Ovary (tissue), 9 donors: ENCODE measurements around the gene KIF18A. TPM values are rescaled to one million over a fixed set of nuclear protein-coding genes. Genes with fewer than 3 reads are reported as not detected.

Experiments used
- DNase-seq, 5 donors: peaks; one replicate each; pipeline ENCODE4 v3.0.0-alpha.2; 2019 to 2020
- H3K27ac ChIP-seq, 2 donors: fragments of 200-600 bp; one replicate each; pipeline versions ENCODE4 v1.5.1 to v1.8.0; 2019 to 2022
- H3K27me3 ChIP-seq: fragments of 200-600 bp; one replicate; pipeline ENCODE4 v1.8.0; 2022
- H3K36me3 ChIP-seq: fragments of 200-600 bp; sonication (generic); one replicate; pipeline ENCODE4 v1.5.1; 2019
- H3K4me1 ChIP-seq: one replicate; pipeline ENCODE4 v1.8.1; 2013; ENCODE audit warnings: mild to moderate bottlenecking, moderate library complexity; ENCODE audit not compliant: insufficient read depth
- H3K4me3 ChIP-seq: fragments of 200-600 bp; sonication (generic); one replicate; pipeline ENCODE4 v1.5.1; 2017
- H3K9me3 ChIP-seq, 2 donors: fragments of 200-600 bp in 1 of 2; sonication (generic) in 1 of 2; one replicate each; pipeline versions ENCODE4 v1.5.1 to v1.8.1; 2013 to 2019; ENCODE audit warnings: mild to moderate bottlenecking in 1 of 2, moderate library complexity in 1 of 2
- EP300 ChIP-seq: sonication (generic); formaldehyde crosslinking; IDR thresholded peaks from one replicate; pipeline ENCODE4 v1.6.1; 2017; ENCODE audit warnings: antibody characterized with exemption
- POLR2A ChIP-seq: fragments of 450-650 bp; IDR thresholded peaks from one replicate; pipeline ENCODE4 v1.6.1; 2017; ENCODE audit warnings: antibody characterized with exemption, mild to moderate bottlenecking, moderate library complexity
- WGBS, 3 donors: extraction: QIAGEN DNeasy Blood & Tissue Kit in 1 of 3; methylation state at CpG; one replicate each; pipeline versions ENCODE4 v1.1.5 to v1.1.7; 2013 to 2017; 5-methylcytosine and 5-hydroxymethylcytosine counted together
- intact Hi-C, 4 donors: fragments of 100-400 bp; cut with DNase I; formaldehyde crosslinking; loops; one replicate each; pipeline versions ENCODE4 v1.11.0 to v1.15.1; 2022 to 2023
- polyA plus RNA-seq, 2 donors: library from polyadenylated mRNA; stranded (reverse); fragments of 200-250 nt in 1 of 2; fragments of 350-450 nt in 1 of 2; fragmentation: Illumina TruSeq in 1 of 2; extraction: RNeasy Lipid Tissue Mini Kit (QIAGEN cat#74804) in 1 of 2; gene quantifications; one replicate each; pipeline ENCODE4 v1.2.3, GENCODE V29; 2013 to 2014
- total RNA-seq, 7 donors: library from RNA; depleted of rRNA in 2 of 7; stranded (reverse); fragments of >200 nt in 2 of 7; fragmentation: NEBNext Ultra II Directional in 3 of 7; extraction: Animal tissue kit (Norgen Biotek cat#: 25700) in 3 of 7; gene quantifications; one replicate each; pipeline versions ENCODE4 v1.1.0 to v1.2.4, GENCODE V29; 2016 to 2023
- TF ChIP-seq, protein P1 (sequence below), 3 donors: fragments of 450-650 bp in 2 of 3; fragments of 200-600 bp in 1 of 3; IDR thresholded peaks; one replicate each; pipeline versions ENCODE4 v1.5.1 to v1.8.0; 2016 to 2022; ENCODE audit warnings: antibody characterized with exemption in 3 of 3, mild to moderate bottlenecking in 1 of 3
- donor health status: DM: no; HTN: no; CAD: no; lungs with moderate emphysema.
- donor health status: DM: no; HTN: no; CAD: no.
- donor health status: Bipolar disorder and iron deficiency.
- donor health status: DM: yes; HTN: yes; CAD: no.
- donor health status: DM: no; HTN: no; CAD: no.
- donor health status: DM: yes; HTN: yes; CAD: no.

The KIF18A gene
- total and polyA plus RNA-seq, 9 donors = 0.28 to 0.72 (median 0.36) TPM; not detected in 1

DNA sequence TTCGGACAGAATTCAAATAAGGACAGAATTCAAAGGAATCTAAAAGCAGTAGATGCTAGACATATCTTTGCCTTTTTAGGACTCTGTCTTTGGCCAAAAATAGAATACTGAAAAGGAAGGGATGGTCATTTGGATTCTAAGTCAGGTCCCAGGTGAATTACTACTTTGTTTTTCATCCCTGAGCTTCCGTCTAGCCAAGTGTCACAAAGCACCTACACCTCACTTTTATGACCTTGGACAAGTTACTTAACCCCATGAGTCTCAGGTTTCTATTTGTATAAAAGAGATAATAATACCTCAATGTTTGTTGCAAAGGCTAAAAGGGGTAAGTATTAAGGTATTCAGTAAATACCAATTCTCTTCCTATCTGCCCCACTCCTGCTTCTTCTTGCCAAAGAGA, 7.3 kb downstream of the KIF18A start:
- no peaks in the 10 kb centered on the region for H3K27me3 ChIP-seq
- TF ChIP-seq EP300 (no peak), POLR2A (no peak)
- TF ChIP-seq, protein P1, sequence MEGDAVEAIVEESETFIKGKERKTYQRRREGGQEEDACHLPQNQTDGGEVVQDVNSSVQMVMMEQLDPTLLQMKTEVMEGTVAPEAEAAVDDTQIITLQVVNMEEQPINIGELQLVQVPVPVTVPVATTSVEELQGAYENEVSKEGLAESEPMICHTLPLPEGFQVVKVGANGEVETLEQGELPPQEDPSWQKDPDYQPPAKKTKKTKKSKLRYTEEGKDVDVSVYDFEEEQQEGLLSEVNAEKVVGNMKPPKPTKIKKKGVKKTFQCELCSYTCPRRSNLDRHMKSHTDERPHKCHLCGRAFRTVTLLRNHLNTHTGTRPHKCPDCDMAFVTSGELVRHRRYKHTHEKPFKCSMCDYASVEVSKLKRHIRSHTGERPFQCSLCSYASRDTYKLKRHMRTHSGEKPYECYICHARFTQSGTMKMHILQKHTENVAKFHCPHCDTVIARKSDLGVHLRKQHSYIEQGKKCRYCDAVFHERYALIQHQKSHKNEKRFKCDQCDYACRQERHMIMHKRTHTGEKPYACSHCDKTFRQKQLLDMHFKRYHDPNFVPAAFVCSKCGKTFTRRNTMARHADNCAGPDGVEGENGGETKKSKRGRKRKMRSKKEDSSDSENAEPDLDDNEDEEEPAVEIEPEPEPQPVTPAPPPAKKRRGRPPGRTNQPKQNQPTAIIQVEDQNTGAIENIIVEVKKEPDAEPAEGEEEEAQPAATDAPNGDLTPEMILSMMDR (IDR thresholded peaks at IDR 0.05) = no peak
- intact Hi-C loops = no loop called here
- 80 to 91% (median 80%) methylated on average over 2 of the region's 2 CpGs for WGBS, 3 donors
- H3K36me3 ChIP-seq = no peaks in the 10 kb centered on the region
- no peak for DNase-seq
- no peak overlapping the region for H3K27ac ChIP-seq
- no peaks in the 10 kb centered on the region for H3K9me3 ChIP-seq
- no peaks in the 10 kb centered on the region for H3K4me1 ChIP-seq
- no peak overlapping the region for H3K4me3 ChIP-seq

DNA sequence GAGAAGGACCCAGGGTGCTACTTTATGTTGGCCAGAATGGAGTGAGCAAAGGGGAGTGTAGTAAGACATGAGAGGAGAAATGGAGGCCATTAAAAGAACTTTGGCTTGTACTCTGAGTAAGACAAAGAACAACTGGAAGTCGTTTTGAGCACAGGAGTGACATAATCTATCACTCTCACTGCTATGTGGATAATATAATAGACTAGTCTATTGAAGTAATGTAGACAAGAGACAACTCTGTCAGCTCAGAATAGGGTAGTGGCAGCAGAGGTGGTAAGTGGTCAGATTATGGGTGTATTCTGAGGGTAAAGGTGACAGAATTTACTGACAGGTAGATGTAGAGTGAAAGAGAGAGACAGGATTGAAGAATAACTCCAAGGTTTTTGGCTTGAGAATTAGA, 8.2 kb downstream of the KIF18A start:
- Histone ChIP-seq H3K9me3 (no peaks in the 10 kb centered on the region), H3K27me3 (no peaks in the 10 kb centered on the region), H3K4me3 (no peak overlapping the region), H3K36me3 (no peaks in the 10 kb centered on the region), H3K27ac (no peak overlapping the region), H3K4me1 (no peaks in the 10 kb centered on the region)
- no peak for DNase-seq
- intact Hi-C loops = no loop called here
- TF ChIP-seq, protein P1 (IDR thresholded peaks at IDR 0.05) = no peak
- TF ChIP-seq EP300 (no peak), POLR2A (no peak)
- WGBS, 3 donors = 42 to 57% (median 55%) methylated on average over 1 of the region's 1 CpG

DNA sequence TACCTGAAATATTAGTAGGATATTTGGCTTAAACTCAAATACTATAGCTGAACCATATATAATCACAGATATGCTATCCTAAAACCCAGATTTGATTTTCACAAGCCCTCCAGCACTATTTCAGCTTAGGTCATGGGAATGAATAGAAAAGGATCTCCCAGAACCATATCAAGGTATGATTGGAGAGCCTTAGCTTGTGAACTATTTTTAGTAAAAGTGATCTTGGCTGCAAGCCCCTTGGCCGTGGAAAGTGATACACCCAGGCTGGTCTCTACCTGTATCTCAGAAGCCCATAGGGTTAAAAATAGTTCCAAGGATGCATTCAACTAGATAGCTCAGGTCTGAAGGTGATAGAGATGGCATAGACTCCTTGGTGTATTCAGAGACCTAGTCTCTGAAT, 9.7 kb downstream of the KIF18A start:
- WGBS, 3 donors = 43 to 79% (median 50%) methylated on average over 1 of the region's 1 CpG
- intact Hi-C loops = no loop called here
- no peak overlapping the region for H3K4me3 ChIP-seq

DNA sequence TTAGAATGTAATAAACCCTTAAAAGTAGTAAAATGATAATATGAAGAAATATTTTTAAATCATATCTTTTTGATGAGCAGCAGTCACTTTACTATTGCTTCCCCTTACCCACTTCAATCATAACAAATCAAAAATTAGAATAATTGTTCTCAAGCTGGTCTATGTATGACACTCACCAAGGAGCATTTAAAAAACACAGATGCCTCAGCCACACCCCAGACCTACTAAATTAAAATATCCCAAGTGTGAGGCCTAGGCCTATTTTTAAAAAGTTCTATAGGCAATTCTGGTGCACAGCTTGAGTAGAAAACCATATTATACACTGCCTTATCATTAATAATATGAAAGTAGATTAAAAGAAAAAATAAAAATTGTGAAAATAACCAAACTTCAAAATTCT, 15.2 kb downstream of the KIF18A start:
- no peak for TF ChIP-seq POLR2A
- Histone ChIP-seq H3K4me3 (no peak overlapping the region), H3K27me3 (no peaks in the 10 kb centered on the region), H3K4me1 (no peaks in the 10 kb centered on the region), H3K9me3 (no peaks in the 10 kb centered on the region), H3K36me3 (no peaks in the 10 kb centered on the region), H3K27ac (no peak overlapping the region)
- intact Hi-C loops = no loop called here
- no peak for DNase-seq

More for the DNA sequence above, 9.7 kb downstream of the KIF18A start:
- DNase-seq = no peak
- Histone ChIP-seq H3K4me1 (no peaks in the 10 kb centered on the region), H3K9me3 (no peaks in the 10 kb centered on the region), H3K27me3 (no peaks in the 10 kb centered on the region), H3K27ac (no peak overlapping the region), H3K36me3 (no peaks in the 10 kb centered on the region)
- TF ChIP-seq POLR2A = no peak
- no peak for TF ChIP-seq EP300
- TF ChIP-seq, protein P1 (IDR thresholded peaks at IDR 0.05) = no peak

DNA sequence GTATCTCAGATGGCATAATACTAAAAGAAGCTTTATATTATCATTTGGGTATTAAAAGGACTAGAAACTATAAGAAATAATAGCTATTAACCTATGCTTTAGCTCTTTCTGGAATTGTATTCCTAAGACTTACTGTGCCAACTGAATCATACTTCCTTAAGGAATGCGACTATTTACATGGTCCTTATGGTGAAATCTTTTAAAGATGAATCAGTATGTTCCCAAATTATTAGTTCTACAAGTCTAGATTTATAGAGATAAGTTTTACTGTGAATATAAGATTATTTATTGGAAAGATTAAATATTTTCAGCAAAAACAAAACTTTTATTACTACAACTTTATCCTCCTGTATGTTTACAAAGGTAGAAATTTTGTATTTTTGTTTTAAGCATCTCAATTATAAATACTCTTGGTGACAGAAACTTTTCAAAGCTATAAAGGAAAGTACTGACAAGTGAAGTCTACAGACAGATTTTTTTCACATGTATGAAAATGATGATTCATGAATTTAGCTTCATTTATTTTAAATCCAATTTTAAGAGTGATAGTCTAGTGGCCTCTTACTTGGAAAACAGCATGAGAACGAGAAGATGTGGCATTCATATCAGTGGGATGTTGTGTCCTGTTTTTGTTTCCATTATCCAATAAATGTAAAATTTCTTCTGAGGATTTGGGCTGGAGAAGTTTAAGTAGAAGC, 17.8 kb downstream of the KIF18A start:
- WGBS, 3 donors = 88 to 90% (median 88%) methylated on average over 2 of the region's 2 CpGs
- Histone ChIP-seq H3K4me3 (no peak overlapping the region), H3K9me3 (no peaks in the 10 kb centered on the region), H3K27me3 (no peaks in the 10 kb centered on the region), H3K36me3 (no peaks in the 10 kb centered on the region), H3K4me1 (no peaks in the 10 kb centered on the region), H3K27ac (no peak overlapping the region)
- intact Hi-C loops = no loop called here
- no peak for TF ChIP-seq POLR2A
- no peak for TF ChIP-seq EP300
- TF ChIP-seq, protein P1 (IDR thresholded peaks at IDR 0.05) = no peak
- no peak for DNase-seq
